SH-SY5Y (cell line): Measurements from ENCODE around the gene ADCY6.

Source experiments
- GATA2 ChIP-seq: IDR thresholded peaks from 2 replicates; pipeline ENCODE4 v1.6.1; 2011; ENCODE audit warnings: mild to moderate bottlenecking, low read depth, low read length
- GATA3 ChIP-seq: IDR thresholded peaks from 2 replicates; pipeline ENCODE4 v1.6.1; 2011; ENCODE audit warnings: low read depth, mild to moderate bottlenecking, low read length, moderate library complexity

DNA sequence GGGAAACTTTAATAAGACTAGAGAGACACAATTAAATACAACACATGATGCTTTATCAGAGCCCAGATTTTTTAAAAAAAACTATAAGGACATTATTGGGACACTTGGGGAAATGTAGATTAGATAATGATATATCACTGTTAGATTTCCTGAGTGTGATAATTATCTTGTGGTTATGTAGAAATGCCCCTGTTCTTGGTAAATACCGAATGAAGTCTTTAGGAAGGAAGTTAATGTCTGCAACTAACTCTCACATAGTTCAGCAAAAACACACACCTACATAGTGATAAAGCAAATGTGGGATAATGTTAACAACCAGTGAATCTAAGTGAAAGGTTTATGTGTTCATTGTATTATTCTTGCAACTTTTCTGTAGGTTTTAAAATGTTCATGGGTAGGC lies 14.8 kb upstream of the ADCY6 start:
- no peak for TF ChIP-seq GATA3
- TF ChIP-seq GATA2: no peak
